Stimulated activated CD8-positive, alpha-beta memory T cell treated with anti-CD3 and anti-CD28 coated beads, Interleukin-15, amount 100 ng/mL, for 24 hours (primary cell): ENCODE data around the gene TRAPPC12.
A peak's percentile ranks its signal among the peaks of the same experiment; 100 is the strongest.
"Not testable (repeated sequence)": the region's sequence is repeated elsewhere in the genome, so short reads cannot be mapped to it uniquely, and the experiment has no call there.

Experiments used
- DNase-seq: peaks from one replicate; pipeline ENCODE4 v3.0.0-alpha.2; 2020; ENCODE audit warnings: low read depth

TRAPPC12 gene

DNA sequence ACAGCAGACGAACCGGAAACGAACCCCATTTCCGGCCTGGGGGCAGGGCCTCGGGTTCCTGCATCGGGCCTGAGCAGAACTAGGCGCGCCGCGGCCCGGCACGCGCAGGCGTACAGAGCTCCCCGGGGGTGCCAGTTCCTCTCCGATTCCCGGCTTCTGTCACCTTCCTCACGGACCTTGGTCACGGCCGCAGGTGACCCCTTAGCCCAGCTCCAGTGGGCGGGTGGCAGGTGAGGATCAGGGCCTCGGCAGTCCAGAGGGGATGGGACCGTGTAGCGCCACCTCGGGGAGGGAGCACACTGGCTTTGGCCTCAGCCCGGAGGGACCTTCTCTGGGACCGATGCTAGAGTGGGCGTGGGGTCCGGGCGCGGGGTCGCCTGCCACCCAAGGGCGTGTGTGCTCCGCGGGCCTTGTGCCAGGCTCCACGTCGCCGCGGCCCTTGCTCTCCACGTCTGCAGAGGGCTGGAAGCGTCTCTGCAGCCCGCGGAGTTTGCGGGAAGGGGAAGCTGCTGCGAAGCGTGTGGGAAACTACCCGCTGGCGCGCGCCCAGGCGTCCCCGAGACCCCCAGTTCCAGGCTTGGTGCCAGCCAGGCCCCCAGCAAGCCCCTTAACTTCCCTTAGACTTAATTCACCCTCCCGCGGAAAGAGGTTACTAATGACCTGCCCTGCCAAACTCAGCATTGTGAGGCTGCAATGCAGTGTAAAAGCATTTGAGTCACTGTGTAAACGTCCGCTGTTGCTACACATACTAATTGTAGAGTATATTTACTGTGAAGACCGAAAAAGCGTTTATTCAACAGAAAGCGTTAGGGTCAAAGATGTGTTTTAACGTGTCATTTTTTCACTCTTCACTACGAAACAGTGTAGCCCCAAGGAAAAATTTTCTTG is at the start of gene TRAPPC12:
Gene TRAPPC12, plus strand, starts transcription at position 48 of the 888 bp plus-strand sequence. CDS start 7,930 bp downstream, outside the sequence.
- peak; percentile 85 for DNase-seq

DNA sequence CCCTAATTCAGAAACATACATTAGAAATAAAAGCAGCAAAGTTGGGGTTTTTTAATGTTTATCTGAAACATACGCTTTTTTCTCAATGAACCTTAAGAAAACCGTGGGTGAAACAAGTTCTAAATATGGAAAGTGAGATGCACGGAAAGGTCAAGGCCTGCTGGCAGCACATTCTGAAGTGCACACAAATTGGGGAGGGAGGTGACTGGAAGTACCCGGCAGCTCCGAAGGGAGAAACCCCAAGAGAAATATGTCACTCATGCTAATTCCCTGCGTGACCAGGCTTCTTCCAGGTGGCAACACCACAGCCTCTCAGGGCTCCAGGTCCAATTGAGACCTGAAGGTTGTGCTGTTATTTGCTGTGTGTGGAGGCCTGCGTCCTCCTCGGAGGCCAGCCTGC is 47.4 kb upstream of the TRAPPC12 start:
- no peak for DNase-seq

DNA sequence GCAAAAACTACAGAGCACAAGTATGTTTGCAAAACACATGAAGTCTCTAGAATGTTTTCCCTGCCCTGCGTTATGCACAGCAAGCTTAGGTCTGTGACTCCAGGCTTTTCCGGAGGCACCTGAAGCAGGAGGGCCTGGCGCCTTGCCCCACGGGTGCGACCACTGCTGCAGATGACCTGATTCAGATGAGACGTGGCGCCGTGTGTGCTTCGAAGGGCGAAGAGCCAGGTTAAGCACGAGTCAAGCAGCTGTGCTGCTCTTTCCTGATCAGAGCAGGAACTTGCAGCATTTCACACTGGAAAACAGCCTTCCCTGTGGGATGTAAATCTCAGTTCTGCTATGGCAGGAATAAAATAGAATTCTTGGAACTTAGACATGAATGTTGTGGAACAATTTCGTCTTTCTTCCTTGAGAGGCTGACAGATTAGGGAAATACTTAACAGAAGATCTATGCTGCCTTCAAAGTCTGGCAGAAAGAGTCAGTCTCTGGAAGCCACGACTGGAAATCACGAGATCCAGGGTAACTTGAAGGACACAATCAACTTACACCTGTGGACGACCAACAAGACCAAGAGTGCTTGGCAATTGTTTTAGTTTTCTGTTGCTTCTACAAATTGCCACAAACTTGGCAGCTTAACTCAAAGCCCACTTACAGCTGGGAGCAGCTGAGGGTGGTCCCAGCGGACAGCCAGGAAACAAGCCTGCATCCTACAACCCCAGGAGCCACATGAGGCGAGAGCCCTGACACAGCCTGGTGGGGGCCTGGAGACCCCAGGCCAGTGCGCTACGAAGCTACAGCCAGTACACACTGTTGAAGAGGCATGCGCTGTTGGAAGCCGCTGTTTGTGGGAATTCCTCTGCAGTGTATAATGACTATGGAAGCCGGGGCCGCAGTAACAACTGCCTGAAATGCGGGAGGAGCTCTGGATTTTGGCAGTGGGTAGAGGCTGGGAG is 44.8 kb upstream of the TRAPPC12 start:
- DNase-seq = no peak

DNA sequence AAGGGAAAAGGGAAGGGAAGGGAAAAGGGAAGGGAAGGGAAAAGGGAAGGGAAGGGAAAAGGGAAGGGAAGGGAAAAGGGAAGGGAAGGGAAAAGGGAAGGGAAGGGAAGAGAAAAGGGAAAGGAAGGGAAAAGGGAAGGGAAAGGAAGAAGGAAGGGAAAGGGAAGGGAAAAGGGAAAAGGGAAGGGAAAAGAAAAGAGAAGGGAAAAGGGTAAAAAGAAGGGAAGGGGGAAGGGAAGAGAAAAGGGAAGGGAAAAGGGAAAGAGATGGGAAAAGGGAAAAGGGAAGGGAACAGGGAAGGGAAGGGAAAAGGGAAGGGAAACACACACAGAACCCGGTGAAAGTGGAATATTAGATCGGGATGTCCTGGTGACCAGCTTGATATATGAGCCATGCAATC is 42.6 kb upstream of the TRAPPC12 start:
- DNase-seq = no peak

DNA sequence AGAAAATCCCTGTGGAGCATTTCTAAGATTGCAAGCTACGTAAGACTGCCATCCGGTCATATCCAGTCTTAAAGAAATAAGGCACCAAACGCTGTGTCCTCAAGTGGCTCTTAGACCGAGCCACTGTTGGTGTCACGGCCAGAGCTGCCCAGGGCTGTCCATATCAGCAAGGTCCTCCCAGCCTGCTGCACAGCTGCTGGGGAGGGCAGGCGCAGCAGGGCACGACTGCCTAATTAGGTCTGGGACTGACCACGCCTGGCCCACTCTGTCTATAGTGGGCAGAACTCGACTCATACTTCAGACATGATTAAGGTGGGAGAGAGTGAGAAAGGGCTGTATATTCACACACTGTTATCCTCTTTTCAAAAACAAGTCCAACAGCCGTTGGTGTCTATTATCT is 41.2 kb upstream of the TRAPPC12 start:
- DNase-seq = no peak

DNA sequence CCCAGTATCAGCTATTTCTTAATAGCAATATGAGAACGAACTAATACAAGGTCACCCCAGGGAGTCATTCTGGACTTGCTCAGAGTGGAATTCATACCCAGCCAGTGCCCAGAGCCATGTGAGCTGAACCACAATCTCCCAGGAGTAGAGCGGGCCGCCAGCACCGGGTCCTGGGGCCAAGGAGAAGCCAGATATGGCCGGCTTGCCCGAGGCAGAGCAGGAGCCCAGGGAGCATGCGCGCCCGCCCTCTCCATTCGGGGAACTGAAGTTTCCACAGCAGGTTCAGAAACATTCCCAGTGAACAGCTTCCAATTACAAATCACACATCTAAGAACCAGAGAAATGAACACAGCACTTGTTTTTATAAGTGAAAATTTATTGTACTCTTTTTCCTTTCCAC is 39.4 kb upstream of the TRAPPC12 start:
- DNase-seq = no peak

DNA sequence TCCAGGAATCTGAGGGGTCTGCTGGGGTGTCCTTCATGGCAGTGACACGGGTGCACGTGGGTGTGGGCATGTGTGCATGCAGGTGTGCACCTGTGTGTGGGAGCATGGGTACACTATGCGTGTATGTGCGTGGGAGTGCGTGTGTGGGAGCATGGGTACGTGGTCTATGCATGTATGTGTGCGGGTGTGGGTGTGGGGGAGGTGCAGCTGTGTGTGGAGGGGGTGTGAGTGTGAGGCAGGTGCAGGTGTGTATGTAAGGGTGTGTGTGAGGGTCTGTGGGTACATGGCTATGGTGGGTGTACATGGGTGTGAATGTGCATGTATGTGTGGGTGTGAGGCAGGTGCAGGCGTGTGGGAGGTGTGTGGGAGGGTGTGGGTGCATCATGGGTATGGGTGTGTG is 38.2 kb upstream of the TRAPPC12 start:
- no peak for DNase-seq

DNA sequence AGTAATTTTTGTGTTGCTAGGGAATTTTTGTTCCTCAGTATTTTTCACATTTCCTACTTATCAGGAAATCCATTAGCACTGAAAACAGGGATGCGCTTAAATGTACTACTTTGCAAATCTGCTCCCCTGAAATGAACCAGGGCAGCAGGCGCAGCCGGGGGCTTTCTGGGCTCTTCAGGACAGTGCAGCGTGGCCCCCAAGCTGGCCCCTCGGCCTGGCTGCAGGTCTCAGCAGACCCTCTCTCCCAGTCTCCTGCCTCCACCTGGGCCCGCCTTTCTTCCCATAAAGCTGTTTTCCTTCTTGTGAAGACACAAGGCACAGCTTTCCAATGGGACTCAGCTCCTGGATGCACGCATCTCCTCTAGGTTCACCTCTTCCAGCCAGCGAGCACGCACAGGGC is 37.2 kb upstream of the TRAPPC12 start:
- DNase-seq = no peak

DNA sequence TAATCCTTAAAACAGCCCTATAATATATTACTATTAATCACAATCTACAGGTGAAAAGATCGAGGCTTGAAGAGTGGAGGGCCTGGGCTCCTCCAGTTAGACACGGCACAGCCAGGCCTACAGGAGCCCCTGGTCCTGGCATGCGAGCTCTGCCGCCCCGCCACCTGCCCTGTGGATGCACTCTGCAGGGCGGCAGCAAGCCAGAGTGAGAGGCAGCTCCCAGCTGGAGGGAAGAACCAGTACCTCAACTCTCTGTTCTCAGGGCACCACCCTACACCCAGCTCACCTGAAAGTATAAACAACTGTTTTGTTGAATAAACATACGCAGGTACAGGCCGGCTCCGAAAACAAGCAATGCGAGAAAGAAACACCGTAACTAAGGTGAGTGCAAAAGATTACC is 36.5 kb upstream of the TRAPPC12 start:
- no peak for DNase-seq

DNA sequence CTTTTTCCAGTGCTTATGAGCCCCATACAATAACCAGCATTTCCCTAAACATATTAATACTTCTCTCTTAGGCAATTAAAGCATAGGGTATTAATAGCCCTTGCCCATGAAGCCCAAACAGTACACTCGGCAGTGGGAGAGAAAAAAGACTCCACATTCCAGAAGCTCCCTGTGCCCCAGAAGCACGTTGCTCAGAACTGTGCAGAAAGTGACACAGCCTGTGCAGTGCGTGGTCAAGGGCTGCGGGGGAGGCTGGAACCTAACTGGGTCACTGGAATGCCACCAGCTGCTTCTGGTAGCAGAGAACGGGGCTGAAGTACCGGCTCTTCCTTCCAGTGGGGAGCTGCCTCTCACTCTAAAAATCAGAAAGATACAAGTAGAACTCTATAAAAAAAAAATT is 34.6 kb upstream of the TRAPPC12 start:
- no peak for DNase-seq

DNA sequence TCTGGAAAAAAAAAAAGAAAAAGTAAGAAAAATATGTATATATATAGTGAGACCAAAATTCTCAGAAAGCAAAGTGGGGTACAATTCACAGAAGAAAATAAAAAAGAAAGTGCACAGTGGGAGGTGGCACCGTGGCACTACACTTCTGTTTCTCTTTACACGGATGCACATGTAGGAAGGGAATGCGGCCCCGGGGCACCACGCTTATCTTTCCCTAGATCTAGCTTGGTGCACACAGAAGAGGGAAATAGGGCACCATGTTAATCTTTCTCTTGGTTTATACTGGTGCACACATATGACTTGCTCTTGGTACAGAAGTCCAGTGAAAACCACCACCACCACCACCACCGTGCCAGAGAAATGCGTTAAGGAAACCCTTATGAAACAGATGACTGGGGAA is 33.9 kb upstream of the TRAPPC12 start:
- DNase-seq = no peak

DNA sequence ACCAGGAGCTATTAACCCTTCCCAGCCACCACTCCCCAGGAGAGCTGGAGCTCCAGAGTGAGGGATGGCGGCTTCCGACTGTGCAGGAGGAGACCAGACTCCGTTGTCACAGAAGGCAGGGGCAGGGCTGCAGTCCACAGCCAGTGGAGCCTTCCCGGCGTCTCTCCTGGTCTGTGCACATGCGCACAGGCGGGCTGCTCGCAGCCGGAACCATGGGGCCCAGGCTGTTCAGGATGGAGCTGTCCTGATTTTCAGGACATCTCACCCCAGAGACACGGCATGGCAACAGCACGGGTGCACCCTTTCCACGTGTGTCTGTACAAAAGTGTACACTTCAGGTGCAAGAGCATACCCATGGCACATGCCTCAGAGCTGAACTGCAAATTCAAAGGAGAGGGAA is 30.7 kb upstream of the TRAPPC12 start:
- DNase-seq = no peak

DNA sequence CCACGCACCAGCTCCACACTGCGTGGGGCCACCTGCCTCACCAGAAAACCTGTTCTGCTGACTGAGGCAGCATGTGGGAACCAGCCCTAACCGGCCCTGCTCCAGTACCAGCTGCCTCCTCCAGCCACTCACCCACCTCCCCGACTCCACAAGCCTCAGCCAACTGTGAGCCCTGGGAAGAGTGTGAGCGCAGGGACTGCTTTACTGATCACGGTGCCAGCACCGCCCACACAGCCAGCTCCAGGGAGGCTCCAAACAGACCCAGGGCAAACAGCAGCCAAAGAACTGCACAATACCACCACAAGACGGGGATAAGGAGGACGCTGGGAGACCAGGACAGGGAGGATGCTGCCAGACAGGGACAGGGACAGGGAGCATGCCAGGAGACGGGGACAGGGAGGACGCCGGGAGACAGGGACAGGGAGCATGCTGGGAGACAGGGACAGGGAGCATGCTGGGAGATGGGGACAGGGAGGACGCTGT is 30.2 kb upstream of the TRAPPC12 start:
- DNase-seq = no peak

DNA sequence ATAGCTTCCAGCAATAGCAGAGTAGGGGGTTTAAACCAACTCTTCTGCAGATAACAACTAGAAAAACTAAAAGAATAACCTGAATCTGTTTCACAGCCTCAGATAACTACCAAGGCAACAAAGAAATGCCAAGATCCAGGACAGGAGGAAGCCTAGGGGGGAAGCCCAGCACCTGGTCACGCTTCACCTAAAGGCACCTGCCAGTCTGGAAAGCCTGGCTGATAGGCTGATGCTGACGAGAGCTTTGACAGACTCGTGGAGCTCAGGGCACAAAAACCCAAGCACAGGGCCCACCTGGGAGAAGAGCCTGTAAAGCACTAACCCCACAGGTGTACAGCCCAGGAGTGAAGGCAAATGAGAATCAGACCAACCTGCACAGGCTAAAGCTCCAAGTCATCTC is 24.5 kb upstream of the TRAPPC12 start:
- DNase-seq = no peak

DNA sequence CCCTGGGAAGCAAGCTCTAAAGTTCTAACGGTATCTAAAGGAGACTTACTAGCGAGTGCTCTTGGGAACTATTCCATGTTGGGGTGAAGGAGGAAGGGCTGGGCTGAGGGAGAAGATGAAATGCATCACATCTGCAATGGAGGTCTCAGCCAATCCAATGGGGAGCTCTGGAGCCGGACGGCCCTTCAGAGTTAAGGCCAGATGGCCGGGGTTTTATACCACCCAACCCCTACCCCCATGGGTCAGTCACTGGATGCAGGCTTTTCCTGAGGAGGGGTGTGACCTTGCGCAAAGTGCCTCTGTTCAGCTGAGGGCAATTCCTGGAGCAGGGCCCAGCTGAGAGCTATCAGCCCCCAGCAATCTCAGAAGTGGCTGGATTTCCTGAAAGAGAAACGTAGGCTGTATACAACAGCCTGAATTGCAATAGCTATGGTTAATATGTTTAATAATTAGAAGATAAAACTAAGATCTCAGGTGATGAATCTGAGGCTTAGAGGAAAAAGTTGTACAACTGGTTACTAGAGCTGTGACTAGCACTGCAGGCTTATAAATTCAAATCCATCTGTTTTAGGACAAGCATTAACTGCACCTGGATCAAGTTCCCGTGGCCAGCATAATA is 23.4 kb upstream of the TRAPPC12 start:
- DNase-seq = no peak

DNA sequence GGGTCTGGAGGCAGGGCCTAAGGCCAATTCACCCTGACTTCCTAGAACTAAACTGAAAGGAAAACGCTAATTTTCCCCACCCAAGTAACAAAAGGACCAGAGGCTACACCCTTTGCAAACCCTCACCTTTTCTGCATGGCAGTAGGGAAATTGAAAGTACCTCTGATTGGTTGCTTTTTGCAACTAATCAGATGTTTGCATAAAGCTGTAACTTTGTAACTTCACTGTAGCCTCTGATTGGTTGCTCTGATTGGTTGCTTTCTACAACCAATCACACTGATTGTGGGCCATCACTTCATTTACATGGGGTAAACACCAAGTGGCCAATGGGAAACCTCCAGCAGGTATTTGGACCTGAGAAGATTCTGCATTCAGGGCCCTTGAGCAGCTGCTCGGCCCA is 22.7 kb upstream of the TRAPPC12 start:
- DNase-seq = no peak

DNA sequence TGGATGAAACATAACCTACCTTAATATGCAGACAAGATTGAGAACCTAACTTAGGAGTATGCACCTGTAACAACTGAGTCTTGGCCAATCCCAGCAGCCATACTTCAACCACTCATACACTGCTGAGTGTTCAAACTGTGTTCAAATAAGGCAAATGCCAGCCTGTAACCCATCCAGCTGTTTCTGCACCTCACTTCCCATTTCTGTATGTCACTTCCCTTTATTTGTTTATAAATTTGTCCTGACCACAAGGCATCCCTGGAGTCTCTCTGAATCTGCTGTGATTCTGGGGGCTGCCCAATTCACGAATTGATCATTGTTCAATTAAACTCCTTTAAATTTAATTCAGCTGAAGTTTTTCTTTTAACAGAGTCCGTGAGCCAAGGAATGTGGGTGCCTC is 22.0 kb upstream of the TRAPPC12 start:
- not testable (repeated sequence) for DNase-seq

DNA sequence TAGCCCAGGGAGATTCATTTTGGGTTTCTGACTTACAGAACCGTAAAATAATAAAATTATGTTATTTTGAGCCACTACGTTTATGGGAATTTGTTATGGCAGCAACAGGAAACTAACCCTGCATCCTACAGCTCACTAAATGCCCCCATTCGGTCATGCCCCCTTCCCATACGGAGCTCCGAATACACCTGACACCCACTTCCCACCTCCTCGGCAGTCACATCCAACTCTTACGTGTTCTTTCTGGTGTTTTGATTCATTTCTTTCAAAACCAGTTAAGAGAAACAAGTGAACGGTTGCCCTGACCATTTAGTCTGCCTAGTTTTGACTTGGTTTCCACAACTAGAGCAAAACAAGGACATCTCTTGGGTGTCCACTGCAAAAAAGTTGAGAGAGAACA is 21.6 kb upstream of the TRAPPC12 start:
- DNase-seq = no peak

DNA sequence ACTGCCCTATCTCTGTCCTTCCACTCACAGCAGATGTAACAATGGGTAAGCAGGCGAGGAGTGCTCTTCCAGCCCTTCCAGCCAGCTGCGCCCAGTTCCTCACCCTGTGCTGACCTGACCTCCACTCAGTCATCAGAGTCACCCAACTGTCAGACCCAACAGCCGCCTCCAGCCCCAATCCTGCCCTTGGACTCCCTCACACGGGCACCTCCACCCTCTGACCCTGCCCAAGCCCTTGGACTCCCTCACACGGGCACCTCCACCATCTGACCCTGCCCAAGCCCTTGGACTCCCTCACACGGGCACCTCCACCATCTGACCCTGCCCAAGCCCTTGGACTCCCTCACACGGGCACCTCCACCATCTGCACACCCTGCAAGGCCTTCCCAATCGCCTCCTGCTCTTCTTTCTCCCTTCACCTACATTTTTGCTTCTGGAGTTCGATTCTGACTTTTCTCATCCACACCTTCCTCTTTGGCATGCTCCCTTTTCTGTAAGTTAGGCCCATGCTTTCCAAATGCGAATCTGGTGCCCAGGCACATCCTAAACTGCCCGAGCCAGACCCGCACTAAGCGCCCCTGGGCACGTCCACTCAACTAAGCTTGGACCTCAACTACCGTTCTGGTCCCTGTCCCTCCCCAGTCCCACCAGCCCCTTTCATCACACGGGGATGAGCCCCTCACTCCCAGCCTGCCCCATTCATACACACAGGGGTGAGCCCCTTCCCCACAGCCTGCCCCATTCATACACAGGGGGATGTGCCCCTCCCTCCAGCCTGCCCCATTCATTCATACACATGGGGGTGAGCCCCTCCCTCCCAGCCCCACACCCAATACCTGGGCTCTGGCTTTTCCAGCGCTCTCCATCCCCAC is 17.7 kb upstream of the TRAPPC12 start:
- DNase-seq = no peak

DNA sequence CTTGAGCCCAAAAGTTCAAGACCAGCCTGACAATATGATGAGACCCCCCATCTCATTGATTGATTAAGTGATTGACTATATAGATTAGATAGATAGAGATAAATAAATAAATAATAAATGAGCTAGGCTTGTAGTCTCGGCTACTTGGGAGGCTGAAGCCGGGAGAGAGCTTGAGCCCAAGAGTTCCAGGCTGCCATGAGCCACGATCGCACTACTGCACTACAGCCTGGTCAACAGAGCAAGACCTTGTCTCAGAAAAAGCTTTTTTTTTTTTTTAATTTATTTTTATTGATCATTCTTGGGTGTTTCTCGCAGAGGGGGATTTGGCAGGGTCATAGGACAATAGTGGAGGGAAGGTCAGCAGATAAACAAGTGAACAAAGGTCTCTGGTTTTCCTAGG is 14.3 kb upstream of the TRAPPC12 start:
- DNase-seq = no peak

DNA sequence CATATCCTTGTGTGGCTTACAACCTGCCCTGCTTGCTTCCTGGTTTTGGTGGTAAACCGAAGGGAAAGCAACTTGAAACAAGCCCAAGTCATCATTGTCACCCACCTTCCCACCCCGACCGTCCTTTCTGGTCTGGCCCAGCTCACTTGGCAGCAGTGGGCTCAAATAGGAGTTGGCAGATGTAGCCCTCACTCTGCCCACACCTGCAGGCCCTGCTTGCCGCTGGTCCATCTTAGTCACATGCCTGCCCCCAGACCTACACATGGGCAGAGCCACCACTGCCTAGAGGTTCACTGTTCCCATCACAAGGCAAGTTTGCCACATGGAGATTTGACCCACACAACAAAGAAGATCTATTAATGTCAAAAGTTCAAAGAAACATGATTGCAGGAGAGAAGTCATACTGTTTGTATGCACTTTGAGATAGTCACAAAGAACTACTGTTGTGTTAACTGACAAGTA is 11.2 kb upstream of the TRAPPC12 start:
- no peak for DNase-seq
